ENCODE data around the gene STX18. TPM values are rescaled to one million over a fixed set of nuclear protein-coding genes. Genes with fewer than 3 reads are reported as not detected.
A peak's percentile ranks its signal among the peaks of the same experiment; 100 is the strongest.

The STX18 gene
- total and polyA plus RNA-seq, 10 of the 15 experiments (the other 5 are each of a cell fraction or from before 2014, with no cell fraction given): 8.2 to 46.6 (median 31.1) TPM

DNA sequence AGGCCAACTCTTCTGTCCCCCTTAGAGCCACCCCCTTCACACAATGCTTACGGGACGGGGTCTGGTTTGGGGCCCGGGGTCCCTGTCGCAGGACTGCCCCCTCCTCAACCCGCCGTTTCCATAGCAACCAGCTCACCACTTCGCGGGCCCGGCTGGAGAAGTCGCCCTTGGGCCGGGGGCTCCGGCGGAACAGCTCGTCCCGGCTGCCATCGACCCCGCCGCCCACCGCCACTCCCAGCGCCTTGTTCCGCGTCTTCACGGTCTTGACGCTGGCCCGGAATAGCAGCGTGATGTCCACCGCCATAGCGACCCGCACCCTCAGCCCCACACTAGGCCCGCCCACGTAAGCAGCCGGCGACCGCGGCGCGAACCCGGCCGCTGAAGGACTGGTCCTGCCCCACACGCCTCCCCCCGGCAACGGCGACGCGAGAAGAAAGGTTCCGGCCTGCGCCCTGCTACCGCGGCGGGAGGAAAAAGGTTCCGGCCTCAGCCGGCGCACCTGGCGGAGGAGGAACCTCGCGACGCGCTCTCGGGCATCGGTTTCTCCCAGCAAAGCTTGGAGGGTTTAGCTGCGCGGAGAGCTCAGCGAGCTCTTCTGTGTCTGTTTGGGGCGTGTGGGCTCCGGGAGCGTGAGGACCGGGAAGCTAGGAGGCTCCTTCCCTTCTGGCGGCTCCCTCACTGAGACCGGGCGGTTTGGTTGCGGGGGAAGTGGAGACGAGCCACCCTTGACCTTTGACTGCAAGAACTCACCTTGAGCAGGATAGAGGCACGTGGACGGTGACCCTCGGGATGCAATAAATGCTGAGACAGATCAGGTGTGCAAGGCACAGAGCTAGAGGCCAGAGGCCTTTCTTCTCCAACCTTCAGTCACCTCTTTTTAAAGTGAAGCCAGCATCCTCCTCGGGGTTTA, at the start of gene STX18 (continued):
- TF ChIP-seq ZBTB11 (CRISPR knock-in tag; IDR thresholded peaks at IDR 0.05) (peak; percentile 99), STAT3 (IDR thresholded peaks at IDR 0.05; ENCODE audit: low read depth, low read length) (no peak), NBN (IDR thresholded peaks at IDR 0.05) (peak; percentile 96), EGR1 (IDR thresholded peaks at IDR 0.05; ENCODE audit: borderline replicate concordance in 1 of 2, low read depth in 2 of 2, low read length in 2 of 2) (peak; percentile 66 to 96), TCF12 (IDR thresholded peaks at IDR 0.05; ENCODE audit: low read depth, low read length) (peak; percentile 90), E2F8 (IDR thresholded peaks at IDR 0.05; ENCODE audit: low read depth, partially characterized antibody) (peak; percentile 46), BACH1 (IDR thresholded peaks at IDR 0.05; ENCODE audit: borderline replicate concordance) (peak; percentile 65; the same call in 1 of the 2 replicates), RBBP5 (conservative IDR thresholded peaks at IDR 0.05) (0 out of 2 replicates have a peak, but pooled peaks have one; percentile 53), CHD1 (IDR thresholded peaks at IDR 0.05; ENCODE audit: low read depth, low read length) (no peak), ZNF274 (IDR thresholded peaks at IDR 0.05; ENCODE audit: insufficient read depth, insufficient read length) (no peak), EZH2 (IDR thresholded peaks at IDR 0.05; ENCODE audit: borderline replicate concordance, control insufficient read depth, low read depth, low read length) (no peak), PML (IDR thresholded peaks at IDR 0.05; ENCODE audit: low read length) (peak; percentile 21), RB1 (IDR thresholded peaks at IDR 0.05; ENCODE audit: borderline replicate concordance) (peak; percentile 99; the same call in 1 of the 2 replicates), SREBF2 (IDR thresholded peaks at IDR 0.05; ENCODE audit: low read length) (no peak), GATAD2B (conservative IDR thresholded peaks at IDR 0.05; ENCODE audit: low read depth) (peak; percentile 94), ELK1 (IDR thresholded peaks at IDR 0.05; ENCODE audit: low read depth, low read length) (peak; percentile 33; the same call in 1 of the 2 replicates)
- TF ChIP-seq, protein P1, sequence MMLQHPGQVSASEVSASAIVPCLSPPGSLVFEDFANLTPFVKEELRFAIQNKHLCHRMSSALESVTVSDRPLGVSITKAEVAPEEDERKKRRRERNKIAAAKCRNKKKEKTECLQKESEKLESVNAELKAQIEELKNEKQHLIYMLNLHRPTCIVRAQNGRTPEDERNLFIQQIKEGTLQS (IDR thresholded peaks at IDR 0.05; ENCODE audit: borderline replicate concordance, extremely low read depth, low read depth, low read length): peak; percentile 61; the same call in 1 of the 2 replicates
